Right atrium auricular region (tissue), 2 donors: ENCODE data around the gene CCL21. TPM values are rescaled to one million over a fixed set of nuclear protein-coding genes. Genes with fewer than 3 reads are reported as not detected.
"Not testable (repeated sequence)": the region's sequence is repeated elsewhere in the genome, so short reads cannot be mapped to it uniquely, and the experiment has no call there.

Experiments used
- DNase-seq: peaks from one replicate; pipeline ENCODE4 v3.0.0-alpha.2; 2019; ENCODE audit warnings: low spot score
- H3K27ac ChIP-seq, 2 donors: fragments of 200-600 bp; sonication (generic); 1 replicate in 1 of 2; 2 replicates in 1 of 2; pipeline ENCODE4 v1.5.1; 2016 to 2019
- H3K27me3 ChIP-seq, 2 donors: fragments of 200-600 bp; sonication (generic); one replicate each; pipeline versions ENCODE4 v1.5.1 to v1.6.0; 2017 to 2019
- H3K36me3 ChIP-seq: fragments of 200-600 bp; sonication (generic); one replicate; pipeline ENCODE4 v1.5.1; 2016
- H3K4me1 ChIP-seq, 2 donors: fragments of 200-600 bp; sonication (generic); one replicate each; pipeline versions ENCODE4 v1.5.1 to v1.6.0; 2017 to 2019
- H3K4me3 ChIP-seq, 2 donors: fragments of 200-600 bp; sonication (generic); 1 replicate in 1 of 2; 2 replicates in 1 of 2; pipeline ENCODE4 v1.5.1; 2017 to 2019; ENCODE audit warnings: mild to moderate bottlenecking in 1 of 2, moderate library complexity in 1 of 2
- H3K9me3 ChIP-seq, 2 donors: fragments of 200-600 bp; sonication (generic); one replicate each; pipeline ENCODE4 v1.5.1; 2019
- CTCF ChIP-seq, 2 donors: fragments of 200-600 bp; sonication (generic); IDR thresholded peaks; one replicate each; pipeline ENCODE4 v1.5.1; 2019; ENCODE audit warnings: antibody characterized with exemption in 2 of 2
- total RNA-seq, 2 donors: library from RNA; depleted of rRNA; stranded (reverse); fragments of >200 nt; gene quantifications; one replicate each; pipeline ENCODE4 v1.1.0, GENCODE V29; 2016

Gene CCL21
- total RNA-seq, 2 donors from 2014 or later = 2.9 to 26.5 TPM

GRCh38 chr9:34741628-34742027 lies 31.7 kb upstream of the CCL21 start:
- Histone ChIP-seq H3K9me3 (no peaks in the 10 kb centered on the region), H3K27me3 (no peaks in the 10 kb centered on the region), H3K27ac (no peak overlapping the region), H3K4me1 (no peaks in the 10 kb centered on the region), H3K36me3 (no peaks in the 10 kb centered on the region), H3K4me3 (no peak overlapping the region)
- no peak for TF ChIP-seq CTCF (IDR thresholded peaks at IDR 0.05)
- DNase-seq = no peak

GRCh38 chr9:34740176-34740575 lies 30.2 kb upstream of the CCL21 start:
- not testable (repeated sequence) for H3K27ac ChIP-seq, H3K4me1 ChIP-seq, H3K36me3 ChIP-seq, DNase-seq, H3K4me3 ChIP-seq, H3K27me3 ChIP-seq, H3K9me3 ChIP-seq

GRCh38 chr9:34737677-34738260 lies 27.8 kb upstream of the CCL21 start:
- no peaks in the 10 kb centered on the region for H3K4me1 ChIP-seq
- no peaks in the 10 kb centered on the region for H3K36me3 ChIP-seq
- DNase-seq = no peak
- H3K9me3 ChIP-seq = no peaks in the 10 kb centered on the region
- no peak overlapping the region for H3K27ac ChIP-seq
- no peak for TF ChIP-seq CTCF (IDR thresholded peaks at IDR 0.05)
- no peaks in the 10 kb centered on the region for H3K27me3 ChIP-seq
- H3K4me3 ChIP-seq = no peak overlapping the region

GRCh38 chr9:34734720-34735119 lies 24.8 kb upstream of the CCL21 start:
- no peaks in the 10 kb centered on the region for H3K4me1 ChIP-seq
- H3K27ac ChIP-seq = no peak overlapping the region
- no peak for DNase-seq

GRCh38 chr9:34732886-34733285 lies 22.9 kb upstream of the CCL21 start:
- DNase-seq = no peak
- H3K27me3 ChIP-seq = no peaks in the 10 kb centered on the region
- no peaks in the 10 kb centered on the region for H3K9me3 ChIP-seq
- H3K36me3 ChIP-seq = no peaks in the 10 kb centered on the region
- no peak overlapping the region for H3K4me3 ChIP-seq
- no peaks in the 10 kb centered on the region for H3K4me1 ChIP-seq
- H3K27ac ChIP-seq = no peak overlapping the region
- TF ChIP-seq CTCF (IDR thresholded peaks at IDR 0.05) = no peak

More at GRCh38 chr9:34734720-34735119, 24.8 kb upstream of the CCL21 start:
- TF ChIP-seq CTCF (IDR thresholded peaks at IDR 0.05) = no peak
- Histone ChIP-seq H3K36me3 (no peaks in the 10 kb centered on the region), H3K27me3 (no peaks in the 10 kb centered on the region), H3K4me3 (no peak overlapping the region), H3K9me3 (no peaks in the 10 kb centered on the region)

- TF ChIP-seq CTCF (IDR thresholded peaks at IDR 0.05) = no peak
- Histone ChIP-seq H3K27ac (no peak overlapping the region), H3K36me3 (no peaks in the 10 kb centered on the region), H3K9me3 (no peaks in the 10 kb centered on the region), H3K27me3 (no peaks in the 10 kb centered on the region), H3K4me1 (no peaks in the 10 kb centered on the region), H3K4me3 (no peak overlapping the region)
- no peak for DNase-seq
Measured at GRCh38 chr9:34732478-34732877, 22.5 kb upstream of the CCL21 start.
